Stimulated activated CD4-positive, alpha-beta T cell treated with anti-CD3 and anti-CD28 coated beads, Interleukin-12 subunit alpha, Interleukin-12 subunit beta, amount 100 ng/mL, for 4 hours (primary cell): ENCODE data around the gene MRPL38.
"Not testable (repeated sequence)": the region's sequence is repeated elsewhere in the genome, so short reads cannot be mapped to it uniquely, and the experiment has no call there.

Experiments used
- DNase-seq: peaks from one replicate; pipeline ENCODE4 v3.0.0-alpha.2; 2020

MRPL38 gene

DNA sequence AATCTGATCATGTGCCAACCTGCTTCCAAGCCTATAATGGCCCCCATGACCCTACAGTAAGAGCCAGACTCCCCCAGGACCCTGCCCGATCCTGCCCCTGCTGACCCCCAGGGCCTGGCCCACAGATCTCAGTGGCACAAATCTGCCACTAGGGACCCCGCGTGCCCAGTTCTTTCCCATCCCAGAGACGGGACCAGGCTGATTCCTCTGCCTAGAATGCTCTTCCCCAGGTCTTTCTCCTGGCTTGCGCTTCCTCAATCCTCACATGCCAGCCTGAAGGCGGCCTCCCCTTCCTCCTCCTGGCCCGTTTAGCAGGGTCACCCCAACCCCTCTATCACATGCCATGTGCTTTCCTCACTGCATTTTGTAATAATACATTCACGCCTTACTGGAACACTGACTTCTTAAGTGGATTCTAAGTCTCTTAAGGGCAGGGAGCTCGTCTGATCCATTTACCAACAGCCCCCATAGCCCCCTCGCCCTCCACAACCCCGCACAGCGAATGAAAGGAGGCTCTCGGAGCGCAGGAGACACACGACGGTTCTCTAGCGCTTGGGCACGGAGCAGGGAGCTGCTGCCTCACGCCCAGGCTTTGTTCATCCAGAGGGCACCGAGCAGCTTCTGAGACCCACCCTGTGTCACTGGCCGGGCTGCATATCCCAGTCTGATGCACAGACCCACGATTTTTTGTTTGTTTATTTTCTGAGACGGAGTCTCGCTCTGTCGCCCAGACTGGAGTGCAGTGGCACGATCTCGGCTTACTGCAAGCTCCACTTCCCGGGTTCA, 9.1 kb downstream of the MRPL38 start:
- DNase-seq, result no peak

DNA sequence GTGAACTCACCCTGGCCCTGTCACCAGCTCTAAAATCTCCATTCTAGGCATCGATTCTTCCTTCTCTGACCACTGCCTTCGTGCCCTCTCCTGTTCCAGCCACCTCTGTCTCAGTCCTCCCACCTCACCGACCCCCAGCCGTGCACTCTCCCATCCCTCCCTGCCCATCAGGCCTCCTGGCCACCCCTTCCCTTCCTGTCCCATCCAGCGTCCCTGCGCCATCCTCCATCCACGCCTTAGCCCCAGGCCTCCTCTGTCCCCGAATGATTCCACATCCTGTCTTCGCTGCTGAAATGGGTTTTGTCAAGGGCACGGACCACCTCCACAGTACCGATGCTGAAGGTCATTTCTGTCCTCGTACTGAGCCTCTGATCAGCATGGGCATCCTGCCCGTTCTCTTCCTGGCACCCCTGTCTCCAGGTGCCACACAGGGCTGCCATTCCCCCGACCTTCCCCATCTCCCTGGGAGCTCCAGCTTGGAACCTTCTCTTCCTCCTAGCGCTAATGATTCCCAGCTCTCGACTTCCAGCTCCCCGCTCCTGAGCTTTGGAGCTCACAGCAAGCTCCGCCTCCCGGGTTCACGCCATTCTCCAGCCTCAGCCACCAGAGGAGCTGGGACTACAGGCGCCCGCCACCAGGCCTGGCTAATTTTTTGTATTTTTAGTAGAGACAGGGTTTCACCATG, 10.5 kb downstream of the MRPL38 start:
- DNase-seq, result no peak

DNA sequence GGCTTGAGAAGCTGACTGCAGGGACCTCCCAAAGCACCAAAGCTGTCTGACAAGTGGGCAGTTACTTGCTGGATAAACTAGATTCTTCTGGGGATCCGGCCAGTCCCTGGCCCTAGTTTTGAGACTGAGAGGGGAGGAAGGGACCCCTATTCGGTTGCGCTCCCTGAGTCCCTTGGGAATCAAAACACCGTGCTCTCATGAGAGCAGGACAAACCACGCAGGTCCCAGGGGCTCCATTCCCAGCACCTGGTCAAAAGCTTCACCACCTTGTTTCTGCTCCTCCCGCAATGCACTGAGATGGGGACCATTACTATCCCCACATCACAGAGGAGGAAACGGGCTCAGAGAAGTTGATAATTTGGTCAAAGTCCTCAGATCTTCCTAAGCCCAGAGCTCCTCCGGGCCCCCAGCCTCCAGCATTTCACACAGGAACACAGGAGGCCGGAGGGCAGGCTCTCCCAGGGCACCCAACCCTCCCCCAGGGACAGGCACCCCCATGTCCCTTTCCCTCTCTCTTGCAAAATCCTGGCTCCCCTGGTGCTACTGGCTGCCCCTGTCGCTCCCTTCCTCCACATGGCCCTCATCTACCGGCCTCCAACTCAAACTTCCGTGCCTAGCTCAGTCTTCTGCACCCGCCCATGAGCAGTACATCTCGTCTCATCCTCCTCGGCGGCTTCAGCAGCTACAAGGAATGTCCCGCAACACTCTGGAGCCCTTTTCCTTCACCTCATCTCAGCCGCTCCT, 11.2 kb downstream of the MRPL38 start:
- DNase-seq, result no peak

DNA sequence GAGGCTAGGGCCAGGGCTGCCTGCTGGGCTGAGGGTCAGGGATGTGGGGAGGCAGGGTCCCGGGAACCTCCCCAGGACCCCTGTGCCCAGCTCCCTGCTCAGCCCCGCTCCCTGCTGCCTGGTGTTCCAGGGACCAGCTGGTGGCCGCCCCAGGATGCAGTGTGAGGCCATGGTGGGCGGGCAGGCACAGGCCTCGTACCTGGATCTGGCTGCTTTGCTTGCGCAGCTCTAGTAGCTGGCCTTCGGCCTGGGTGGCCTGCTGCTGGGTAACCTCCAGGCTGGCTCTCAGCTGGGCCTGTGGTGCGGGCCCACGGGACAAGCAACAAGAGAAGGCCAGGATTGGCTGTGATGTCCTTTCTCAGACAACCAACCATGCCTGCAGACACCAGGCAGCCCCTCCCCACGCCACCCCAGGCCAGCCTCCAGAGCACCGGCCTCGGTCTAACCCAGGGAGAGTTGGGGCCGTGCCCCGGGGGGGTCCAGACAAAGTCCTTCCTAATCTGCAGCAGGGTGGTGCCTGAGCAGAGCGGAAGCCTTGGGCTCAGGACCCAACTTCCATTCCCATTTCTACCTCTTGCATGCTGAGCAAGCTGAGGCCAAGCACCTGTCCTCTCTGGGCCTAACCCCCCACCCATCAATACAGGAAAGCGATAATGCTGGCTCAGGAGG, 12.0 kb downstream of the MRPL38 start:
- no peak for DNase-seq

DNA sequence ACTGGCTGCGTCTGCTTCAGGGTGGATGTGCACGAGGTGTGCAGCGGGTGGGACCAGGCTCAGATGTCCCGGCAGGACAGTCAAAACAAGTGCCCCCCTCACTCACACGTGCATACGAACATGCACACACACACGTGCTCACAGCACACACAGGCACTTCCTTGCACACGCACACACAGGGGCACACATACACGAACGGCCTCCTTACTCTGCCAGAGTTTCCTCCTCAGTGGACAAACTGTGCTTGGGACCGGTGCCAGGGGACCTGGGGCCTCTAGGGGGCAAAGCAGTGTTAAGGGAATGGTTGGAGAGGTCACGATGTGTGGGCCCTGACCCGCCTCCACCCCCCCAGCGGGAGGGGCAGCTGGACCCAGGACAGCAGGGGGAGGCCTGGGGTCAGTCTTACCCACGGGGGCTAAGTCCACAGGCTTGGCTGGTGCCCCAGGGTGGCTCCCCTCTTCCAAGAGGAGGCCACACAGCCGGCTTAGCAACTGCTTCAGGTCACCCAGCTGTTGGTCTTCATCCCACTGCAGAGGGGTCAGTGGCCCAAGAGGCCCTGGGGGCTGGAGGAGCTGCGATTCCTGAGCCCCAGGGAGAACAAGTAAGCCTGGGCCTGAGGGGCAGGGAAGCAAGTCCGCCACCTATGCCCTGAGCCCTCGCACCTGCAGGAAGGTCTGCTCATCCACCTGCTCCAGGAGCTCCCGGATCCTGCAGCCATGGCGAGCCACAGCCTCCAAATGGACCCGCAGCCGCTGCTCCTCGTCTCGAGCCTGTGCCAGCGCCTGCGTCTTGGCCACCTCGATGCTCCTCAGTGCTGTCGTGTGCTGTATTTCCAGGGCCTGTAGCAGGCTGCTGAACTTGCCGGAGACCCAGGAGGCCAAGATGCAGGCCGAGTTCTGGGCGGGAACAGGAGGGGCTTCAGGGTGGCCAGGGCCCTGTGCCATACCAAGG, 12.8 kb downstream of the MRPL38 start:
- no peak for DNase-seq

DNA sequence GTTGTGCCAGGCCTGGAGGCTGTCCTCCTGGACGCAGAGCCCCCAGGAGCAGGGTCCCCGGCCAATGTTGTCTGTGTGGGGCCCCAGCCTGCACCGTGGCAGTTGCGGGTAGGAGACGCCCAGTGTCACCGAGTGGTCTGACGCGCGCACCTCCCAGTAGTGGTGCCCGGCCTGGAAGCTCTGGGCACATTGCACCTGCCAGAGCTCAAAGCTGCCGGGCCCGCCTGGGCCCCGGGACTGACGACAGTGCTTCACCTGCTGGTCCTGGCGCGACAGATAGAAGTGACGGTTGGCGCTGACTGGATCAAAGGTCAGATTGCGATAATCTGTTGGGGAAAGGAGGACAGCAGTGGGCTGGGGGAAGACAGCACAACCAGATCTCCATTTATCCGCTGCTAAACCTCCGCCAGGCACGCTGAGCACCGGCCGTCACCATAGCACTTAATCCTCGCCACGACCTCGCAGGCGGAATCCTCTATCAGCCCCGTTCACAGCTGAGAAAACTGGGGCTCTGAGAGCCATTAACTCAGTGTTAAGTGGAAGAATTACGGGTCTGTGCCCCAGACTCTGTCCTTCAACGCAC, 13.6 kb downstream of the MRPL38 start:
- DNase-seq, result no peak

DNA sequence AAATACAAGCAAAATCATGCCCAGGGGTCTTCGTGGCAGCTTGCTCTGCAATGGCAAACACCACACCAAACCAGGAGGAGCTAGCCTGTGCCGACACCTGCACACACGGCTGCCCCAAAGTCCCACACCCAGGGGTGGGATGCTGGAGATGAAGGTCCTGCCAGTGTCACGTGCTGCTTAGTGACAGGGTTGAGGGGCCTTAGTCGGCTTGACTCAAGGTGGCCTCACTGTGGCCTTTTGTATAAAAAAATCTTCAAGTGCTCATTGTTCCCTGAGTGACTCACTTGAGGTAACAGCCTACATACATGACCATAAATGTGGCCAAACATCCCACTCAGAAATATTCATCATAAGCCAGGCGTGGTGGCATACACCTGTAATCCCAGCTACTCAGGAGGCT, 15.2 kb downstream of the MRPL38 start:
- DNase-seq, result no peak

DNA sequence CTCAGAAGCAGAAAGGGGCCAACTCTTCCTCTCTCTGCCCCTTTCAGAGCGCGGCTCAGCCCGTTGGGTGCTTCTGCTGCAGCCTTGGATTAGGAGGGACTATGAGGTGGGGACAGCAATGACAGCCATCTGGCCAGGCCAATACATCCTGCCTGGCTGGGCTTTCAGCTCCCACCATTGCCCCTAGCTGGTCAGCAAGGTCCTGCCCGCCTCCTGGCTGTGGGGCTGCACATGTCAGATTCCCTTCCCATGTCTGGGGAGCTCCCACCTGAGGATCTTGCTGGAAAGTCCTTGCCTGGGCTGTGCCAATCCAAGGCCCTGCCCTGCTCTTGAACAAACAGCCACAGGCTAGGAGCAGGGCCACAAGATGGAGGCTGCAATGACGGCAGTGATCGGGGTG, 16.2 kb downstream of the MRPL38 start:
- DNase-seq, result no peak

DNA sequence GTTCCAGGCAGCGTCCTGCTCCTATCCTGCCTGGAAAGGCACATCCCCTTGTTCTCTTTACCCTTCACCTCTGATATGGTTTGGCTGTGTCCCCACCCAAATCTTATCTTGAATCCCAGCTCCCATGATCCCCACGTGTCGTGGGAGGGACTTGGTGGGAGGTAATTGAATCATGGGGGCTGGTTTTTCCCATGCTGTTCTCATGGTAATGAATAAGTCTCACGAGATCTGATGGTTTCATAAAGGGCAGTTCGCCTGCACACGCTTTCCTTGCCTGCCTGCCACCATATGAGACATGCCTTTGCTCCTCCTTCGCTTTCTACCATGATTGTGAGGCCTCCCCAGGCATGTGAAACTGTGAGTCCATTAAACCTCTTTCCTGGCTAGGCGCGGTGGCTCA, 18.8 kb downstream of the MRPL38 start:
- DNase-seq, result not testable (repeated sequence)

DNA sequence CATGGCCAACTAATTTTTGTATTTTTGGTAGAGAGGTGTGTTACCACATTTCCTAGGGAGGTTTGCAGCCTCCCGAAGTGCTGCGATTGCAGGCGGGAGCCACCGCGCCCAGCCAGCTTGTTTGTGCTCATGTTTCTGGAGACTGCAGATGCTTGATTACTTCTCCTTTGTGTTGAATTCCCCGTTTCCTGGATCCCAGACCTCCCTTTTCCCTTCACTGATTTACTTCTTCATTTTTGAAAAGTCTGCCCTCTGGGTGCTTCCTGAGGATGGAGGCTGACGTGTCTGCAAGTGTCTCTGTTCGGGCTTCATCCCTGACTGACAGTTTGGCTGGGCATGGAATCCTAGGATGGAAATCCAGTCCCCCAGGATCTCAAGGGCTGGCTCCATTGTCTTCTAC, 19.3 kb downstream of the MRPL38 start:
- no peak for DNase-seq

DNA sequence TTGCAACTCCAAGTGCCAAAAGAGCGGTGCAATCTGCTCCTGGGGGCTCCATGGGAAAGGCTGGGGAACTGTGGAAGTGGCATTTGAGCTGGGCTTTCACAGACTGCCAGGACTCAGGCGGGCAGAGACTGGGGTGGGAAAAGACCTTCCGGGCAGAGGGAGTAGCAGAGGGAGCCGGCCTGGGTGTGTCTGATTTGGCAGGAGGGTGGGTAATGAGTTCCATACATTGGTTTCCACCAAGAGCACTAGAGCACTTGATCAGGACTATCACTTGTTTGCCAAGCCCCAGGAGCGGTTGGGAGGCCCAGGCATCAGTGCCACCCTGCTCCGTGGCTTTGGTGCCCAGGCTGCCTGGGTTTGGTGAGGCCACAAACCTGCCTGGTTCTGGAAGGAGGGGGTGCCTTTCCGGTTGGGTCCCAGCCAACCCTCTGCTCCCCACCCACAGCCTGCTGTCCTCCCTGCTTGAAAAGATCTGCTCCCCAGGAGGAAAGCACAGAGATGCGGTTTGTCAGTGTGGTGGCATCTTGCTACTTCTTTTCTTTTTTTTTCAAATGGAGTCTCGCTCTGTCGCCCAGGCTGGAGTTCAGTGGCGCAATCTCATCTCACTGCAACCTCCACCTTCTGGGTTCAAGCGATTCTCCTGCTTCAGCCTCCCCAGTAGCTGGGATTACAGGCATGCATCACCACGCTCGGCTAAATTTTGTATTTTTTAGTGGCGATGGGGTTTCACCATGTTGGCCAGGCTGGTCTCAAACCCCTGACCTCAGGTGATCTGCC, 22.8 kb downstream of the MRPL38 start:
- no peak for DNase-seq

DNA sequence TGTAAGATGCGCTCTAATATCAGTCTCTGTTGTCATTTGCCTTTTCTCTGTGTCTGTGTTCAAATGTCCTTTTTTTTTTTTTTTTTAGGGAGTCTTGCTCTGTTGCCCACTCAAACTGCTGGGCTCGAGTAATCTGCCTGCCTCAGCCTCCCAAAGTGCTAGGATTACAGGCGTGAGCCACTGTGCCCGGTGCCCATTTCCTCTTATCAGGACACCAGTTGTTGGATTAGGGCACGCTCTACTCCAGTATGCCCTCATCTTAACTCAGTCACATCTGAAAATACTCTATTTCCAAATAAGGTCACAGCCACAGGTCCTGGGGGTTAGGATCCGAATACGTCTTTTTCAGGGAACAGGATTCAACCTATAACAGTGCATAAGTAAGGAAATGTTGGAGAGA, 24.4 kb downstream of the MRPL38 start:
- DNase-seq, result no peak

DNA sequence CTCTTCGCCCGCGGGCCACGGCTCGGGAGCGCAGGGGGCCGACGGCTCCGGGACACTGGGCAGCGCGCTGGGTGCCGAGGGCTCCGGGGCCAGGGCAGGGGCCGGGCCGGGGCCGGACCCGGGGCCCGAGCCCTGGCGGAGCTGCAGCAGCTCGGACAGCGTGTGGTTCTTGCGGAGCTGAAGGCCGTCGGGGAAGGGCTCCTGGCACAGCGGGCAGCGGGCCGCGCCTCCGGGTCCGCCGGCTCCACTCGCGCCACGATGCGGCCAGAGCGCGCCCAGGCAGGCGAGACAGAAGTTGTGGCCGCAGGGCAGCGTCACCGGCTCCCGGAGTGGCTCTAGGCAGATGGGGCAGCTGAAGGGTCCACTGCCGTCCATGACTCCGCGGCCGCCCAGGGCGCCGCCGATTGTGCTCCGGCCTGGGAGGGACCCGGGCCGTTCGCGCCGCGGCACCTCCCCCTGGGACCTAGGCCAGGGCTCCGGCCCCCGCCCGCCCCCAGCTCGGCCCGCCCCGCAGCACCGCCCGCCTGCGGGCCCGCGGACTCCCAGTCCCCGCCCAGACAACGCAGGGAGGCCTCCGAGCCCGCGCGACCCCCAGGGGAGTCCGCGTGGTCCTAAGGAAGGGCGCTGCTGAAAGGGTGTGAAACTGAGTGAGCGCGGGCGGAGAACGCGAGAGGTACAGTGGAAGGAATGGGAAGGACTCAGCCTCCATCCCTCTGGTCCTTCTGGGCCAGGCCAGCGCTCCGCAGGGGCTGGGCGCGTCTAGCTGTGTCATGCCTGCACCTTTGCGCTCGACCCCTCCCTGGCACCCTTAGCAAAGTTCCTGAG, 26.3 kb downstream of the MRPL38 start, which contains the start of gene TRIM47:
TRIM47 (minus strand) TSS at position 408 of the 825 bp plus-strand sequence; CDS start at position 375, 33 bp downstream.
- no peak for DNase-seq

DNA sequence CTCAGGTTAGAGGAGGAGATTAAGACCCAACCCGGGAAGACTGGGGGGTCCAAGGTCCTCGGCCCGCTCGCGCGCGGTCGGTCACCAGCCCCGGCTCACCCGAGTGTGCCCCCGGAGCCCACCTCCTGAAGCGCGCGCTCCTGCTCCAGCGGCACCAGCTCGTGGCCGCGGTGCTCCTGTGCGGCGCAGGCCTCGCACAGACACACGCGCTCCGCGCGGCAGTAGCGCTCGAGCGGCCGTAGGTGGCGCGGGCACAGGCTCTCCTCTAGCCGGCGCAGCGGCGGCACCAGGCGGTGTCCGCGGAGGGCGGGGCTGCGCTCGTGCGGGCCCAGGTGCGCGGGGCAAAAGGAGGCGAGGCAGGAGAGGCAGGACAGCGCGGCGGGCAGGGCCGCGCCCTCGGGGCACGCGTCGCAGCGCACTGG, 26.9 kb downstream of the MRPL38 start:
- DNase-seq, result peak; percentile 67

DNA sequence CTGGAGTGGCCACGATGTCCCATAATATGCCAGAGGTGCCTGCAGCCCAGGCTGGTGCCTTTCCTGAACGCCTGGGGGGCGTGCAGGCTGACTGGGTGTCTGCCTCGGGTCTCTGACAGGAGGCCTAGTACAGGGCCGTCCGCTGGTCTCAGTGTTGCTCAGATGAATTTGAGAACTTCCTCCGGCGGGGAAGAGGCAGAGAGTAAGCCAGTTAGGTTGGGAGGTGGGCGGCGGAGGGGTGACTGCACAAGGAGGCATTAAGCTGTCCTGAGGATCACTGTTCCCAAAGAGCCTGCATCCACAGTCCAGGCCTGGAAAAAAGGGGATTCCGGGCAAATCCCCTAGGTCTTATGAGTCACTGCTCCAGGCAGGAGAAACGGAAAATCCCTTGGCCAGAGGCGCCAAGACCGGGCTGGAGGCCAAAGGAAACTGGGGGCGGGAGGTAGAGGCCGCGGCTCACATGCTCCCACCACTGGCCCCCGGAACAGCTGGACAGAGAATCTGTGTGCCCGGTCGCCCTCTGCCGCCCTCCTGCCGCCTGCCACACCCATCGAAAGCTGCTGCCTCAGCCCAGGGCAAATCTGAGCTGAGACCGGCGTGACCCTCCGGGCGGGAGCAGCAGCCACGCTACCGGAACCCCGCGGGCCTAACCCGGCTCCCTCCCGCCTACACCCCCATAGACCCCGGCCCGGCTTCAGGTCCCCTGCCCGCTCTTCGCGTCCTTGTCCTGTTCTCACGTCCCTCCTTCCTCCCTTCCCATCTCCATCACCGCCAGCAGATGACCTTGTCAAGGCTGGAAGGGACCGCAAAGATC, 27.5 kb downstream of the MRPL38 start:
- peak; percentile 32 for DNase-seq

DNA sequence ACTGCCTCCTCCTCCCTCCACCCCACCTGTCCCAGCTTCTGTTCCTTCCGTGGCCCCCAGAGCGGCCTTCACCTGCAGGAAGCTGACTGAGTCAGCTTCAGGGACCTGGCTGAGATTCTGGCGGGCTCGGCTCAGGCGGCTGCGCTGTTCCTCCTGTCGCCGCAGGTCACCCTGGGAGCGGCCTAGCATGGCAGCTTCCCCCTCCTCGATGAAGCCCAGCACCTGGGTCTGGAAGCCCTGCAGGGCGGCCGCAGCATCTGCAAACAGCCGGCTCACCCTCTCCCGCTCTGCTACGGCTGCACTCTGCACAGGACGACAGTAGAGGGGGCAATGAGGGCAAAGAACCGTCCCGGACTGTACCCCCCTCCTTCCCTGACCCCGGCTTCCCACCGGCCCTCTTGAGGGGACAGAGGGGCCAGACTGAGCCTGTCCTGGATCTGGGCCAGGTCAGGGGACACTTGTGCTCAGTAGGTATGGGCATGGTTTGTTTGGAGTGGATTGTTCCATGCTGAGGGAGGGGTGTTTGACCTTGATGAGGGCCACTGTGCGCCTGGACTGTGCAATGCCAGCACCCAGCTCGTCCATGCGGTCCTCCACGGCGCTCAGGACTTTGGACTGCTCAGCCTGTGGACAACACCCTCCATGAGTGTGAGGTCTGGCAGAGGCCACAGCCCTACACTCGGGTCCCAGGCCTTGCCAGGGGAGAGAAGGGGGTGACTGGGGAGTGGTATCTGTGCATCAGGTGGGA, 28.3 kb downstream of the MRPL38 start:
- peak; percentile 61 for DNase-seq

DNA sequence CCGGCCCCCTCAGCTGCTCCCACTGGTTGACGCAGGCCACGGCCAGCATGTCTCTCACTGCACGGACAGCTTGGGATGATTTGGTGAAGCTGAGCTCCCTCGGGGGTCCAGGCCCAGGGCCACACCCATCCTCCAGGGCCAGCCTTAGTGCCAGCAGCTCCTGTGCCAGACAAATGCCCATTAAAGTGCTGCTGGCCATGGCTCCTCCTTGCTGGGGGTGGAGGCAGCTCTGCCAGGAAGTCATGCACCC, 28.8 kb downstream of the MRPL38 start:
- DNase-seq, result no peak

DNA sequence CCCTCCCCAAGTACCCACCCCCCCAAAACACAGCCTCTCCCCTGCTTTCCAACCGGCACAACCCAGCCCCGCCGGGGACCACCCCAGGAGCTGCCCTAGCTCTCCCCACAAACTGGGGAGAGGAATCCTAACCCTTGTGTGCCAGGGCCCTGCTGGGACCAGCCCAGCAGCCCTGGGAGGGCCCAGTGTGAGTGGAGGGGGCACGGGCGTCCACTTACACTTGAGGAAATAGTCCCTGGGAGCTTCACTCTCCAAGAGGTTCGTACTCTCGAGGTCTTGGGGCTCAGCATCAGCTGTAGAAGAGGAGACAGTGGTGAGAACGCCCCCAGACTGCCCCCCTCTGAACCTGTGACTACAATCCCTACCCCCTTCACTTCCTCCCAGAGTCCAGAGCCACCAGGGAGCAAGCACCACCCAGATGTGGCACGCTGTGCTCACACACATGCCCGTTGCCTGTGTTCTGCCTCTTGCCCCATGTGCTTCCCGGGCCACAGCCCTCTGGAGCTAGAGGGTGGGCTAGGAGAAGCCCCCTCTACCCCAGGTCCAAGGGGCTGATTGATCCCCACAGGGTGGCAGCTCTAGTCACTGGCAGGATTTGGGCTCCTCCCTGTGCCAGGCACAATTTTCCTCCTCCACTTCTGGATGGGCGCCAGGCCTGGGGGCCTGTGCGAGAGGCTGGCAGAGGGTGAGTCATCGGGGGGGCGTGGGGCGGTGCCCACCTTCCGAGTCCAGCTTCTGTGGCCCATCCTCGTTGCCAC, 29.3 kb downstream of the MRPL38 start:
- DNase-seq, result no peak
